NB4 (cell line): ENCODE measurements around the gene LRG1.

Experiments used
- CTCF ChIP-seq: IDR thresholded peaks from one replicate; pipeline ENCODE4 v1.5.1; 2012; ENCODE audit warnings: low read depth, low read length
- MAX ChIP-seq: IDR thresholded peaks from 2 replicates; pipeline ENCODE4 v1.6.1; 2011; ENCODE audit warnings: low read depth, low read length

GRCh38 chr19:4529924-4530522 is 9.8 kb downstream of the LRG1 start:
- TF ChIP-seq CTCF (no peak), MAX (no peak)
